Measurements from ENCODE around the gene PACRGL. TPM values are rescaled to one million over a fixed set of nuclear protein-coding genes. Genes with fewer than 3 reads are reported as not detected.
"Not testable (repeated sequence)": the region's sequence is repeated elsewhere in the genome, so short reads cannot be mapped to it uniquely, and the experiment has no call there.

Gene PACRGL
- polyA plus RNA-seq, 1 donor: 20.8 TPM

DNA sequence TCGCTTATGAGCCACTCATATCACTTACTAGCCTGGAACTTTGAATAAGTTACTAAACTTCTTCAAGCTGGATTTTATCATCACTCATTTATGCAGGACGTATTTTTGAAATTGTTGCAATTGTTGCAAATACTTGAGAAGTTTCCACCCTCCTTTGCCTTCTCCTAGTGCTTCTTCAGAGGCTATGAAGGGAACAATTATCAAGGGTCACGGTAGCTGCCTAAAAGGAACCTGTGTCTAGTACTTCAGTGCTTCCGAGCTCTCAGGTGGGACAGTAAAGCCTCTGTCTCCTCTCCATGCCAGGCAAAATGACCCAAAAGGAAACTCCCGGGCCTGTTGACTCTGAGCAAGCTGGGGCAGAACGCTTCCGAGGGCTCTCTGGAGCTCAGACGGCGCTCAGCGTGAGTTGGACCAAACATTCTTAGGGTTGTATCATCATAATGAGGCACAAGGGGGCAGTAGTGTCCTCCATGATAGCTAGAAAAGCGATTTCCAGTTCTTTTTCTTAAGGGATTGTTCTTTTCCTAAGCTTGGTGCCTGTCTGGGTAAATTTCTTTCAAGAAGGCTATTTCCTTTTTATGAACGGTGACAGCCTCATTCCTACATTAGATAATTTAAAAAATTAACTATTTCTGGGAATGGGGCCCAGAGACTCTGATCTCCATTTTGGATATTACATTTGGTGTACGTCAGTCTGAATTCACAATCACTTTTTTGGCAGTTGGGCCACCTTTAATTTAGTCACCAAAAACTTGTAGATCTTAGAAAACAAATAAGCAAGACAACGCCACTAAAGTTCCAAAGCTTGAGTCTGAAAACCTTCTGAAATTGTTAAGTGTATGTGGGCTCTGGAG, 73.1 kb downstream of the PACRGL start:
- Histone ChIP-seq H3K36me3 (ENCODE audit: control insufficient read depth, insufficient read depth, low read length) (no peaks in the 10 kb centered on the region), H3K27me3 (ENCODE audit: control insufficient read depth, insufficient read depth, low read length) (no peaks in the 10 kb centered on the region), H3K27ac (ENCODE audit: low read length) (no peak overlapping the region), H3K9me3 (ENCODE audit: control insufficient read depth, low read depth, low read length) (no peaks in the 10 kb centered on the region), H3K4me1 (ENCODE audit: control insufficient read depth, insufficient read depth, low read length) (no peaks in the 10 kb centered on the region), H3K4me3 (ENCODE audit: low read length) (no peak overlapping the region)
- WGBS (ENCODE audit: insufficient coverage, low lambda C conversion rate): 33% methylated on average over 3 of the region's 14 CpGs
- peak; percentile 31 to 42 for DNase-seq

- Histone ChIP-seq H3K4me3 (ENCODE audit: low read length) (no peak overlapping the region), H3K27me3 (ENCODE audit: control insufficient read depth, insufficient read depth, low read length) (no peaks in the 10 kb centered on the region), H3K4me1 (ENCODE audit: control insufficient read depth, insufficient read depth, low read length) (no peaks in the 10 kb centered on the region), H3K27ac (ENCODE audit: low read length) (no peak overlapping the region), H3K9me3 (ENCODE audit: control insufficient read depth, low read depth, low read length) (no peaks in the 10 kb centered on the region), H3K36me3 (ENCODE audit: control insufficient read depth, insufficient read depth, low read length) (no peaks in the 10 kb centered on the region)
- no CpG with 5 or more reads among the region's 1 CpG for WGBS (ENCODE audit: insufficient coverage, low lambda C conversion rate)
- DNase-seq: no peak
Observed at GRCh38 chr4:20778896-20779295, 78.6 kb downstream of the PACRGL start.

DNA sequence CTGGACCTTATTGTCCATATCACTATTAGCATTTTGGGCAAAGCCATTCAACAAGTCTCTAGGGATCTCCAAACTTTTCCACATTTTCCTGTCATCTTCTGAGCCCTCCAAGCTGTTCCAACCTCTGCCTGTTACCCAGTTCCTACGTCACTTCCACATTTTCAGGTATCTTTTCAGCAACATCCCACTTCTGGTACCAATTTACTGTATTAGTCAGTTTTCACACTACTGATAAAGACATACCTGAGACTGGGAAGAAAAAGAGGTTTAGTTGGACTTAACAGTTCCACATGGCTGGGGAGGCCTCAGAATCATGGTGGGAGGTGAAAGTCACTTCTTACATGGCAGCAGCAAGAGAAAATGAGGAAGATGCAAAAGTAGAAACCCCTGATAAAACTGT, 82.9 kb downstream of the PACRGL start:
- not testable (repeated sequence) for H3K4me1 ChIP-seq (ENCODE audit: control insufficient read depth, insufficient read depth, low read length); H3K4me3 ChIP-seq (ENCODE audit: low read length); DNase-seq; H3K27me3 ChIP-seq (ENCODE audit: control insufficient read depth, insufficient read depth, low read length); H3K9me3 ChIP-seq (ENCODE audit: control insufficient read depth, low read depth, low read length); H3K36me3 ChIP-seq (ENCODE audit: control insufficient read depth, insufficient read depth, low read length); H3K27ac ChIP-seq (ENCODE audit: low read length)
- whole genome bisulfite sequencing (ENCODE audit: insufficient coverage, low lambda C conversion rate): 100% methylated on average over 1 of the region's 1 CpG

DNA sequence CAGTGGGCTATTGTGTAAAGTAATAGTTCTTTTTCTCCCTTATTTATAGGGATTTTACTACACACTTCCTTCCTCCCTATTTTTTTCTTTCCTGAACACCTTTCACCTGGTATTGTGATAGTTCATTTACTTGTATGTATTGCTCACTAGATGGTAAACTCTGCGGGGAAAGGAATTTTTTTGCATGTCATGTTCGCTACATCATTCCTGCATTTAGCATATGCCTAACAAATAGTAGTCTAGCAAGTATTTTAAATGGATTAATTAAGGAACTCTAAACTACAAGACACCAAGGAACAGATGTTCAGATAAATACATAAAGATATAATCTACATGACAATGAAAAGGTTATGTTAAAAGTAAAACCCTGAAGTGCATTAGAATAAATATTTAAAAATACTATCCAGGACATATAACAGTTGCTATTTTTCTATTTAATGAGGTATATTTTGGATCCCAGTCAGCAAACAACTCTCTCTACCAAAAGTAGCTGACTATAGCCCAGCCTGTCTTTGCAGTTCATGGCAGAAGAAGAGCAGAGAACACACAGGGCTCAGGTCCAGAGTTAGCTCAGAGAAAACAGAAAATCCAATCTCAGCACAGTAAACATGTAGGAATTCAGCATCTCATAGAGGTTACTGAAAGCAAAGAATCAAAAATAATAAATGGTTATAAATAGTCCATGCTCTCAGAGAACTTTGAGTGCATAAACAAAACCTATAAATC, 87.8 kb downstream of the PACRGL start:
- Histone ChIP-seq H3K36me3 (ENCODE audit: control insufficient read depth, insufficient read depth, low read length) (no peaks in the 10 kb centered on the region), H3K9me3 (ENCODE audit: control insufficient read depth, low read depth, low read length) (no peaks in the 10 kb centered on the region), H3K27me3 (ENCODE audit: control insufficient read depth, insufficient read depth, low read length) (no peaks in the 10 kb centered on the region), H3K27ac (ENCODE audit: low read length) (no peak overlapping the region), H3K4me1 (ENCODE audit: control insufficient read depth, insufficient read depth, low read length) (no peaks in the 10 kb centered on the region), H3K4me3 (ENCODE audit: low read length) (no peak overlapping the region)
- no peak for DNase-seq
- 80% methylated on average over 1 of the region's 2 CpGs for WGBS (ENCODE audit: insufficient coverage, low lambda C conversion rate)

Data from large intestine (tissue), 3 donors.